Endothelial cell (in vitro differentiated cells): Measurements from ENCODE around the gene ADCY9. TPM values are rescaled to one million over a fixed set of nuclear protein-coding genes. Genes with fewer than 3 reads are reported as not detected.

Experiments
- DNase-seq: peaks from one replicate; pipeline ENCODE4 v3.0.0; 2021; ENCODE audit warnings: low spot score
- H3K27ac Mint-ChIP-seq: one replicate; pipeline ENCODE4 v1.8.0; 2021; ENCODE audit warnings: mixed read lengths, inconsistent platforms; ENCODE audit not compliant: unreplicated experiment
- H3K27me3 Mint-ChIP-seq: one replicate; pipeline ENCODE4 v1.8.0; 2021; ENCODE audit warnings: mild to moderate bottlenecking, moderate library complexity, mixed read lengths, inconsistent platforms; ENCODE audit not compliant: unreplicated experiment
- H3K36me3 Mint-ChIP-seq: one replicate; pipeline ENCODE4 v1.8.0; 2021; ENCODE audit warnings: mild to moderate bottlenecking, low read depth, mixed read lengths, inconsistent platforms; ENCODE audit not compliant: unreplicated experiment
- H3K4me1 Mint-ChIP-seq: one replicate; pipeline ENCODE4 v1.8.0; 2021; ENCODE audit warnings: mild to moderate bottlenecking, mixed read lengths, inconsistent platforms; ENCODE audit not compliant: unreplicated experiment
- H3K4me3 Mint-ChIP-seq: one replicate; pipeline ENCODE4 v1.8.0; 2021; ENCODE audit warnings: mild to moderate bottlenecking, mixed read lengths, inconsistent platforms; ENCODE audit not compliant: unreplicated experiment
- H3K9me3 Mint-ChIP-seq: one replicate; pipeline ENCODE4 v1.8.0; 2021; ENCODE audit warnings: mixed read lengths, inconsistent platforms; ENCODE audit not compliant: unreplicated experiment
- CTCF ChIP-seq: fragments of 200-600 bp; sonication (generic); IDR thresholded peaks from one replicate; pipeline ENCODE4 v1.5.0; 2021; ENCODE audit warnings: antibody characterized with exemption; ENCODE audit not compliant: unreplicated experiment
- total RNA-seq: library from RNA; stranded (reverse); fragmentation: NEBNext Ultra II Directional; extraction: Animal tissue kit (Norgen Biotek cat#: 25700); gene quantifications from one replicate; pipeline ENCODE4 v1.2.1, GENCODE V29; 2021; ENCODE audit not compliant: unreplicated experiment

The ADCY9 gene
- total RNA-seq, 1 donor from 2014 or later: 3.3 TPM

- DNase-seq: no peak
- H3K4me1 Mint-ChIP-seq: no peaks in the 10 kb centered on the region
- H3K36me3 Mint-ChIP-seq: no peaks in the 10 kb centered on the region
- peaks cover 7% of the 10 kb centered on the region for H3K27me3 Mint-ChIP-seq
- no peak for TF ChIP-seq CTCF
- H3K27ac Mint-ChIP-seq: no peak overlapping the region
- no peak overlapping the region for H3K4me3 Mint-ChIP-seq
- H3K9me3 Mint-ChIP-seq: no peaks in the 10 kb centered on the region
Observed at GRCh38 chr16:4089811-4090301, 26.4 kb downstream of the ADCY9 start.

GRCh38 chr16:4089251-4089810 lies 26.9 kb downstream of the ADCY9 start:
- H3K4me1 Mint-ChIP-seq: no peaks in the 10 kb centered on the region
- no peaks in the 10 kb centered on the region for H3K9me3 Mint-ChIP-seq
- H3K4me3 Mint-ChIP-seq: no peak overlapping the region
- no peak for TF ChIP-seq CTCF
- no peak overlapping the region for H3K27ac Mint-ChIP-seq
- no peak for DNase-seq
- H3K36me3 Mint-ChIP-seq: no peaks in the 10 kb centered on the region
- peaks cover 7% of the 10 kb centered on the region for H3K27me3 Mint-ChIP-seq

GRCh38 chr16:4087990-4088577 lies 28.2 kb downstream of the ADCY9 start:
- no peak overlapping the region for H3K4me3 Mint-ChIP-seq

GRCh38 chr16:4087099-4087885 lies 28.9 kb downstream of the ADCY9 start:
- H3K9me3 Mint-ChIP-seq: no peaks in the 10 kb centered on the region
- no peaks in the 10 kb centered on the region for H3K36me3 Mint-ChIP-seq
- no peaks in the 10 kb centered on the region for H3K4me1 Mint-ChIP-seq
- H3K4me3 Mint-ChIP-seq: no peak overlapping the region
- TF ChIP-seq CTCF: no peak
- no peak for DNase-seq
- peaks cover 9% of the 10 kb centered on the region for H3K27me3 Mint-ChIP-seq
- no peak overlapping the region for H3K27ac Mint-ChIP-seq

More at GRCh38 chr16:4087990-4088577, 28.2 kb downstream of the ADCY9 start:
- Mint-ChIP-seq H3K36me3 (no peaks in the 10 kb centered on the region), H3K27ac (no peak overlapping the region), H3K9me3 (no peaks in the 10 kb centered on the region), H3K27me3 (peaks cover 9% of the 10 kb centered on the region), H3K4me1 (no peaks in the 10 kb centered on the region)
- TF ChIP-seq CTCF: no peak
- DNase-seq: no peak

- no peaks in the 10 kb centered on the region for H3K4me1 Mint-ChIP-seq
- H3K4me3 Mint-ChIP-seq: no peak overlapping the region
- no peak for TF ChIP-seq CTCF
- no peak overlapping the region for H3K27ac Mint-ChIP-seq
- DNase-seq: no peak
- no peaks in the 10 kb centered on the region for H3K36me3 Mint-ChIP-seq
- peaks cover 8% of the 10 kb centered on the region for H3K27me3 Mint-ChIP-seq
- no peaks in the 10 kb centered on the region for H3K9me3 Mint-ChIP-seq
Observed at GRCh38 chr16:4086153-4086552, 30.1 kb downstream of the ADCY9 start.
